ENCODE data around the gene UXS1.

DNA sequence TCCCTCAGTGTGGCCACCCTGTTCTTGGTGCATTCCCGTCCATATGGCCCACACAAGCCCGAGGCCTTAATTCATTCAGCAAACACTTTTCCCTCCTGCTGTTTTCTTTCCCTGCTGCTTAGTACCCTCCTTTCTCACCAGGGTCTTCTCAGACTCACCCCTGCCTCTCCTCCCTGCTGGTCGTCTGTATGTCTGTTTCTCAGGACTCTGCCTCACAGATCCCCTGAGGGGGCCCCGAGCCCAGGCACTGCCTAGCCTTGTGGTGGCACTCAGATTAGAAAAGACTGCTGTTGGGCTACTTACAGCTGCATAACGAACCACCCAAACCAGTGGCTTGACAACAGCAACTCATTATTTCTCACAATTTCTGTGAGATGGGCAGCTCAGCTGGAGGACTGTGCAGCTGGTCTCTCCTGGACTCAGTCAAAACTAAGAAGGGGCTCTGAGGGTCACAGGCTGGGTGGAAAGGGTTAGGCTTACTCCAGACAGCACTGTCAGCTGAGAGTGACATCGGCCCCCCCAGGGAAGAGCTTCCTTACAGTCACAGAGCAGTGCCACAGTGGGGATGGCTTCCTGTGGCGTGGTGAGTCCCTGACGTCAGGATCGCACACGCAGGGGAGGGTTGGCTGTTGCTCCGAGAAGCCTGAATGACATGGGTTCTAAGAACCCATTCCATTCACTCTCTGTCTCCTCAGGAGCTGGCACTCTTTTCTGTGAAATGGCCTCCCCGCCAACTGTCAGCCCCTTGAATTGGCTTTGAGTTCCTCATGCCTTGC is 139.0 kb downstream of the UXS1 start:
- no peak for TF ChIP-seq CTCF (IDR thresholded peaks at IDR 0.05)
- TF ChIP-seq JUND (IDR thresholded peaks at IDR 0.05) = no peak
- TF ChIP-seq, protein P1, sequence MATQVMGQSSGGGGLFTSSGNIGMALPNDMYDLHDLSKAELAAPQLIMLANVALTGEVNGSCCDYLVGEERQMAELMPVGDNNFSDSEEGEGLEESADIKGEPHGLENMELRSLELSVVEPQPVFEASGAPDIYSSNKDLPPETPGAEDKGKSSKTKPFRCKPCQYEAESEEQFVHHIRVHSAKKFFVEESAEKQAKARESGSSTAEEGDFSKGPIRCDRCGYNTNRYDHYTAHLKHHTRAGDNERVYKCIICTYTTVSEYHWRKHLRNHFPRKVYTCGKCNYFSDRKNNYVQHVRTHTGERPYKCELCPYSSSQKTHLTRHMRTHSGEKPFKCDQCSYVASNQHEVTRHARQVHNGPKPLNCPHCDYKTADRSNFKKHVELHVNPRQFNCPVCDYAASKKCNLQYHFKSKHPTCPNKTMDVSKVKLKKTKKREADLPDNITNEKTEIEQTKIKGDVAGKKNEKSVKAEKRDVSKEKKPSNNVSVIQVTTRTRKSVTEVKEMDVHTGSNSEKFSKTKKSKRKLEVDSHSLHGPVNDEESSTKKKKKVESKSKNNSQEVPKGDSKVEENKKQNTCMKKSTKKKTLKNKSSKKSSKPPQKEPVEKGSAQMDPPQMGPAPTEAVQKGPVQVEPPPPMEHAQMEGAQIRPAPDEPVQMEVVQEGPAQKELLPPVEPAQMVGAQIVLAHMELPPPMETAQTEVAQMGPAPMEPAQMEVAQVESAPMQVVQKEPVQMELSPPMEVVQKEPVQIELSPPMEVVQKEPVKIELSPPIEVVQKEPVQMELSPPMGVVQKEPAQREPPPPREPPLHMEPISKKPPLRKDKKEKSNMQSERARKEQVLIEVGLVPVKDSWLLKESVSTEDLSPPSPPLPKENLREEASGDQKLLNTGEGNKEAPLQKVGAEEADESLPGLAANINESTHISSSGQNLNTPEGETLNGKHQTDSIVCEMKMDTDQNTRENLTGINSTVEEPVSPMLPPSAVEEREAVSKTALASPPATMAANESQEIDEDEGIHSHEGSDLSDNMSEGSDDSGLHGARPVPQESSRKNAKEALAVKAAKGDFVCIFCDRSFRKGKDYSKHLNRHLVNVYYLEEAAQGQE (IDR thresholded peaks at IDR 0.05; ENCODE audit: low read depth, low read length) = no peak
- TF ChIP-seq ELF1 (IDR thresholded peaks at IDR 0.05) = no peak
- TF ChIP-seq EZH2phosphoT487 (IDR thresholded peaks at IDR 0.05; ENCODE audit: borderline replicate concordance, low read depth) = no peak
- TF ChIP-seq NFIC (IDR thresholded peaks at IDR 0.05; ENCODE audit: borderline replicate concordance) = no peak
